ENCODE measurements around the gene VAV3. TPM values are rescaled to one million over a fixed set of nuclear protein-coding genes. Genes with fewer than 3 reads are reported as not detected.
A peak's percentile ranks its signal among the peaks of the same experiment; 100 is the strongest.
"Not testable (repeated sequence)": the region's sequence is repeated elsewhere in the genome, so short reads cannot be mapped to it uniquely, and the experiment has no call there.

The VAV3 gene
- total RNA-seq, 2 donors from 2014 or later, result 69.1 to 102 TPM

GRCh38 chr1:107653005-107653404 lies 312.0 kb downstream of the VAV3 start:
- no peak for DNase-seq
- intact Hi-C loops (cut with DNase I, micrococcal nuclease), result no loop called here
- no peak for ATAC-seq

- DNase-seq, result peak; percentile 24 to 36
- peak; percentile 92 for ATAC-seq
- intact Hi-C loops (cut with DNase I, micrococcal nuclease), result not testable (repeated sequence)
These were observed 314.2 kb downstream of the VAV3 start for GRCh38 chr1:107650825-107651224.

- ATAC-seq (peak; percentile 42), DNase-seq (no peak)
These were observed 316.0 kb downstream of the VAV3 start for GRCh38 chr1:107649023-107649422.

GRCh38 chr1:107648071-107648470 lies 316.9 kb downstream of the VAV3 start:
- no peak for ATAC-seq

More at GRCh38 chr1:107649023-107649422, 316.0 kb downstream of the VAV3 start:
- intact Hi-C loops (cut with DNase I, micrococcal nuclease), result no loop called here

GRCh38 chr1:107647012-107647411 lies 318.0 kb downstream of the VAV3 start:
- intact Hi-C loops (cut with DNase I, micrococcal nuclease), result no loop called here
- ATAC-seq, result no peak
- DNase-seq, result no peak

More at GRCh38 chr1:107648071-107648470, 316.9 kb downstream of the VAV3 start:
- intact Hi-C loops (cut with DNase I, micrococcal nuclease), result no loop called here
- no peak for DNase-seq

- intact Hi-C loops (cut with DNase I, micrococcal nuclease), result no loop called here
- ATAC-seq, result no peak
- no peak for DNase-seq
These were observed 321.2 kb downstream of the VAV3 start for GRCh38 chr1:107643766-107644165.

- no peak for ATAC-seq
- intact Hi-C loops (cut with DNase I, micrococcal nuclease), result no loop called here
These were observed 324.8 kb downstream of the VAV3 start for GRCh38 chr1:107640207-107640606.

GRCh38 chr1:107637101-107637500 lies 327.9 kb downstream of the VAV3 start:
- DNase-seq (no peak), ATAC-seq (no peak)
- intact Hi-C loops (cut with DNase I, micrococcal nuclease), result no loop called here

More at GRCh38 chr1:107640207-107640606, 324.8 kb downstream of the VAV3 start:
- DNase-seq, result no peak

GRCh38 chr1:107633596-107633995 lies 331.4 kb downstream of the VAV3 start:
- ATAC-seq (no peak), DNase-seq (no peak)
- intact Hi-C loops (cut with DNase I, micrococcal nuclease), result no loop called here

- intact Hi-C loops (cut with DNase I, micrococcal nuclease), result no loop called here
- peak; percentile 43 for ATAC-seq
- DNase-seq, result no peak
These were observed 338.7 kb downstream of the VAV3 start for GRCh38 chr1:107626073-107626796.

- intact Hi-C loops (cut with DNase I, micrococcal nuclease), result no loop called here
- no peak for ATAC-seq
- no peak for DNase-seq
These were observed 339.5 kb downstream of the VAV3 start for GRCh38 chr1:107625405-107626029.

- intact Hi-C loops (cut with DNase I, micrococcal nuclease), result no loop called here
- DNase-seq (no peak), ATAC-seq (no peak)
These were observed 341.5 kb downstream of the VAV3 start for GRCh38 chr1:107623431-107623830.

GRCh38 chr1:107622966-107623365 lies 342.0 kb downstream of the VAV3 start:
- DNase-seq (no peak), ATAC-seq (no peak)
- intact Hi-C loops (cut with DNase I, micrococcal nuclease), result no loop called here

- DNase-seq, result no peak
- no peak for ATAC-seq
- intact Hi-C loops (cut with DNase I, micrococcal nuclease), result no loop called here
These were observed 342.4 kb downstream of the VAV3 start for GRCh38 chr1:107622535-107622934.

GRCh38 chr1:107620753-107621152 lies 344.2 kb downstream of the VAV3 start:
- DNase-seq (no peak), ATAC-seq (no peak)
- intact Hi-C loops (cut with DNase I, micrococcal nuclease), result no loop called here

- intact Hi-C loops (cut with DNase I, micrococcal nuclease), result no loop called here
- peak; percentile 51 for ATAC-seq
- DNase-seq, result no peak
These were observed 346.4 kb downstream of the VAV3 start for GRCh38 chr1:107618539-107618938.

- intact Hi-C loops (cut with DNase I, micrococcal nuclease), result no loop called here
- DNase-seq (no peak), ATAC-seq (no peak)
These were observed 347.1 kb downstream of the VAV3 start for GRCh38 chr1:107617921-107618320.

- ATAC-seq, result no peak
- intact Hi-C loops (cut with DNase I, micrococcal nuclease), result no loop called here
- DNase-seq, result no peak
These were observed 347.5 kb downstream of the VAV3 start for GRCh38 chr1:107617456-107617855.

- DNase-seq (no peak), ATAC-seq (peak; percentile 48)
- intact Hi-C loops (cut with DNase I, micrococcal nuclease), result no loop called here
These were observed 355.2 kb downstream of the VAV3 start for GRCh38 chr1:107609808-107610207.

GRCh38 chr1:107604825-107605224 lies 360.2 kb downstream of the VAV3 start:
- no peak for ATAC-seq
- intact Hi-C loops (cut with DNase I, micrococcal nuclease), result no loop called here
- DNase-seq, result no peak

Measured in left colon (tissue), 2 donors.